ENCODE results near the gene CNOT8.

- TF ChIP-seq CTCF (IDR thresholded peaks at IDR 0.05; ENCODE audit: low read depth, low read length, poor library complexity, severe bottlenecking) (no peak), EZH2phosphoT487 (IDR thresholded peaks at IDR 0.05; ENCODE audit: borderline replicate concordance, low read length) (no peak)
Observed at GRCh38 chr5:154893381-154893780, 35.0 kb downstream of the CNOT8 start.
